ENCODE data around the gene QPCT.
A peak's percentile ranks its signal among the peaks of the same experiment; 100 is the strongest.
"Not testable (repeated sequence)": the region's sequence is repeated elsewhere in the genome, so short reads cannot be mapped to it uniquely, and the experiment has no call there.

QPCT gene

GRCh38 chr2:37357530-37357929 is 13.1 kb downstream of the QPCT start:
- DNase-seq (ENCODE audit: low read depth in 2 of 2) = no peak

- DNase-seq (ENCODE audit: low read depth in 2 of 2) = no peak
Observed at GRCh38 chr2:37358466-37358865, 14.0 kb downstream of the QPCT start.

GRCh38 chr2:37361216-37361815 is 16.9 kb downstream of the QPCT start:
- DNase-seq (ENCODE audit: low read depth in 2 of 2) = no peak

GRCh38 chr2:37361994-37362698 is 17.7 kb downstream of the QPCT start:
- no peak for DNase-seq (ENCODE audit: low read depth in 2 of 2)

- DNase-seq (ENCODE audit: low read depth in 2 of 2) = no peak
Observed at GRCh38 chr2:37364351-37364750, 19.9 kb downstream of the QPCT start.

- no peak for DNase-seq (ENCODE audit: low read depth in 2 of 2)
Observed at GRCh38 chr2:37365669-37366068, 21.2 kb downstream of the QPCT start.

GRCh38 chr2:37366773-37367172 is 22.3 kb downstream of the QPCT start:
- no peak for DNase-seq (ENCODE audit: low read depth in 2 of 2)

GRCh38 chr2:37367310-37367709 is 22.9 kb downstream of the QPCT start:
- DNase-seq (ENCODE audit: low read depth in 2 of 2) = no peak

- DNase-seq (ENCODE audit: low read depth in 2 of 2) = no peak
Observed at GRCh38 chr2:37367984-37368383, 23.6 kb downstream of the QPCT start.

- DNase-seq (ENCODE audit: low read depth in 2 of 2) = no peak
Observed at GRCh38 chr2:37370666-37371065, 26.2 kb downstream of the QPCT start.

GRCh38 chr2:37372000-37372399 is 27.6 kb downstream of the QPCT start:
- no peak for DNase-seq (ENCODE audit: low read depth in 2 of 2)

GRCh38 chr2:37375741-37376288 is 31.4 kb downstream of the QPCT start:
- no peak for DNase-seq (ENCODE audit: low read depth in 2 of 2)

GRCh38 chr2:37376421-37377186 is 32.2 kb downstream of the QPCT start:
- DNase-seq (ENCODE audit: low read depth in 2 of 2) = peak; percentile 72 to 76

GRCh38 chr2:37377187-37377532 is 32.7 kb downstream of the QPCT start:
- DNase-seq (ENCODE audit: low read depth in 2 of 2) = peak in 1 of 2 experiments; percentile 15

- peak in 1 of 2 experiments; percentile 30 for DNase-seq (ENCODE audit: low read depth in 2 of 2)
Observed at GRCh38 chr2:37378411-37378810, 34.0 kb downstream of the QPCT start.

- no peak for DNase-seq (ENCODE audit: low read depth in 2 of 2)
Observed at GRCh38 chr2:37379881-37380296, 35.5 kb downstream of the QPCT start.

GRCh38 chr2:37380787-37381186 is 36.4 kb downstream of the QPCT start:
- DNase-seq (ENCODE audit: low read depth in 2 of 2) = not testable (repeated sequence)

GRCh38 chr2:37384261-37384660 is 39.8 kb downstream of the QPCT start:
- DNase-seq (ENCODE audit: low read depth in 2 of 2) = not testable (repeated sequence)

GRCh38 chr2:37387148-37387835 is 42.9 kb downstream of the QPCT start:
- DNase-seq (ENCODE audit: low read depth in 2 of 2) = peak in 1 of 2 experiments; percentile 28

- peak in 1 of 2 experiments; percentile 23 for DNase-seq (ENCODE audit: low read depth in 2 of 2)
Observed at GRCh38 chr2:37388074-37388473, 43.6 kb downstream of the QPCT start.

- DNase-seq (ENCODE audit: low read depth in 2 of 2) = no peak
Observed at GRCh38 chr2:37389395-37389794, 45.0 kb downstream of the QPCT start.
